GM18861 (cell line): Measurements from ENCODE around the gene KCNT1.

ENCODE experiments used
- ATAC-seq: cut with Tn5 transposase; IDR thresholded peaks from one replicate; pipeline ENCODE4 v1.9.1; 2021; ENCODE audit not compliant: unreplicated experiment

The KCNT1 gene

GRCh38 chr9:135762921-135763320, 60.9 kb downstream of the KCNT1 start:
- no peak for ATAC-seq

GRCh38 chr9:135763716-135764446, 61.9 kb downstream of the KCNT1 start:
- ATAC-seq: no peak

- ATAC-seq: no peak
Observed at GRCh38 chr9:135764731-135765130, 62.7 kb downstream of the KCNT1 start.

GRCh38 chr9:135765416-135765815, 63.4 kb downstream of the KCNT1 start:
- no peak for ATAC-seq

GRCh38 chr9:135766251-135766650, 64.3 kb downstream of the KCNT1 start:
- ATAC-seq: no peak

GRCh38 chr9:135766707-135767106, 64.7 kb downstream of the KCNT1 start:
- ATAC-seq: no peak

- no peak for ATAC-seq
Observed at GRCh38 chr9:135768516-135769218, 66.7 kb downstream of the KCNT1 start.

GRCh38 chr9:135769489-135770202, 67.7 kb downstream of the KCNT1 start:
- ATAC-seq: no peak

- no peak for ATAC-seq
Observed at GRCh38 chr9:135770203-135770535, 68.2 kb downstream of the KCNT1 start.

- ATAC-seq: no peak
Observed at GRCh38 chr9:135770771-135771170, 68.8 kb downstream of the KCNT1 start.

- no peak for ATAC-seq
Observed at GRCh38 chr9:135771401-135772051, 69.5 kb downstream of the KCNT1 start.

GRCh38 chr9:135772056-135772646, 70.2 kb downstream of the KCNT1 start:
- ATAC-seq: no peak

GRCh38 chr9:135772702-135773493, 70.9 kb downstream of the KCNT1 start:
- ATAC-seq: no peak

GRCh38 chr9:135773530-135774238, 71.7 kb downstream of the KCNT1 start:
- no peak for ATAC-seq

- ATAC-seq: no peak
Observed at GRCh38 chr9:135774239-135774747, 72.3 kb downstream of the KCNT1 start.

GRCh38 chr9:135774794-135775525, 73.0 kb downstream of the KCNT1 start:
- no peak for ATAC-seq

GRCh38 chr9:135775911-135776310, 73.9 kb downstream of the KCNT1 start:
- no peak for ATAC-seq

- no peak for ATAC-seq
Observed at GRCh38 chr9:135776893-135777622, 75.1 kb downstream of the KCNT1 start.
